HUES48 (cell line): ENCODE data around the gene SMIM1.
A peak's percentile ranks its signal among the peaks of the same experiment; 100 is the strongest.

Experiments used
- H3K27ac ChIP-seq: one replicate; pipeline ENCODE4 v1.7.0; 2013; ENCODE audit warnings: low read depth, low read length, inconsistent platforms
- H3K27me3 ChIP-seq: 2 replicates; pipeline ENCODE4 v1.6.1; 2013; ENCODE audit warnings: mild to moderate bottlenecking, low read length; ENCODE audit not compliant: control insufficient read depth, insufficient read depth
- H3K36me3 ChIP-seq: 2 replicates; pipeline ENCODE4 v1.6.1; 2013; ENCODE audit warnings: low read length; ENCODE audit not compliant: control insufficient read depth, insufficient read depth
- H3K4me1 ChIP-seq: 2 replicates; pipeline ENCODE4 v1.6.1; 2013; ENCODE audit warnings: mild to moderate bottlenecking, low read length; ENCODE audit not compliant: control insufficient read depth, insufficient read depth
- H3K4me3 ChIP-seq: 2 replicates; pipeline ENCODE4 v1.5.1; 2013; ENCODE audit warnings: mild to moderate bottlenecking, low read depth, low read length
- H3K9ac ChIP-seq: 2 replicates; pipeline ENCODE4 v1.6.1; 2013; ENCODE audit warnings: mild to moderate bottlenecking, low read depth, low read length, moderate library complexity
- H3K9me3 ChIP-seq: 2 replicates; pipeline ENCODE4 v1.6.1; 2013; ENCODE audit warnings: low read length; ENCODE audit not compliant: control insufficient read depth, insufficient read depth

The SMIM1 gene

GRCh38 chr1:3731583-3732433 is 40.7 kb upstream of the SMIM1 start:
- H3K9me3 ChIP-seq, result no peaks in the 10 kb centered on the region
- 0 out of 2 replicates have a peak, but pooled peaks cover 4% of the 10 kb centered on the region for H3K27me3 ChIP-seq
- no peak overlapping the region for H3K27ac ChIP-seq
- no peaks in the 10 kb centered on the region; the same call in 1 of the 2 replicates for H3K4me1 ChIP-seq
- peaks cover 14% of the 10 kb centered on the region for H3K36me3 ChIP-seq
- no peak overlapping the region for H3K9ac ChIP-seq
- H3K4me3 ChIP-seq, result no peak overlapping the region

- Histone ChIP-seq H3K9me3 (no peaks in the 10 kb centered on the region), H3K4me3 (peak overlapping the region; percentile 34; the same call in 1 of the 2 replicates), H3K9ac (no peak overlapping the region), H3K27me3 (0 out of 2 replicates have a peak, but pooled peaks cover 4% of the 10 kb centered on the region), H3K4me1 (no peaks in the 10 kb centered on the region; the same call in 1 of the 2 replicates), H3K27ac (no peak overlapping the region), H3K36me3 (peaks cover 20% of the 10 kb centered on the region)
These were observed 40.0 kb upstream of the SMIM1 start for GRCh38 chr1:3732434-3733093.

- H3K9me3 ChIP-seq, result no peaks in the 10 kb centered on the region
- peak overlapping the region; percentile 34; the same call in 1 of the 2 replicates for H3K4me3 ChIP-seq
- H3K9ac ChIP-seq, result no peak overlapping the region
These were observed 39.3 kb upstream of the SMIM1 start for GRCh38 chr1:3733094-3733882.

DNA sequence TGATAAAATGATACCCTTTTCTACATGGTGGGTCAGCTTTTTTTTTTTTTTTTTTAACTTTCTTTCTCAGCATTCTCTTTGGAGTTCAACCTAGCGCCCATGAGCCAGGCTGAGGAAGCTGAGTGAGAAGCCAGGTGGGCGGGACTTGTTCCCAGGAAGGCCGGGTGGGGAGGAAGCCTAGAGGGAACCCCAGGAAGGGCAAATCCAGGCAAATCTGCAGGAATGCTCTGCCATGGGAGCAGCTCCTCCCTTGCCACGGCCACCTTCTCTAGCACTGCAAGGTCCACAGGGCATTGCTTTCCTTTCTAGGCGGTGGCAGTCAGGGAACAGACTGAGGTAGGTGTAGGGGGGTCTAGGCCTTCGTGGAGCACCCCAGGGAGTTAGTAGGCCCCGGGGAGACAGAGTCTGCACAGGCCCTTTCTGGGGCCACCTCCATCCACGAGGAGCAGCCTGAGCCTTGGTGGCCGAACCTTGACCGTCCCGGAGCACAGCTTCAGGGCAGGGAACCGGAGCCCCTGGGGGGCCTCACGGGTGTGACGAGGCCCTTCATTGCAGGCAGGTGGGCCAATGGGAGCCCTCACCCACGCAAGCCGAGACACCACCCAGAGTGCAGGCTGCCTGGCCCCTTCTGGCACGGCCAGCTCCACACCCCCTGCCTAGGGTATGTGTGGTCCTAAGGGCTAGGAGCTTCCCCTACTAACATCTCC is 38.5 kb upstream of the SMIM1 start:
- H3K9ac ChIP-seq, result no peak overlapping the region
- H3K9me3 ChIP-seq, result no peaks in the 10 kb centered on the region
- H3K4me1 ChIP-seq, result no peaks in the 10 kb centered on the region; the same call in 1 of the 2 replicates
- H3K27me3 ChIP-seq, result 0 out of 2 replicates have a peak, but pooled peaks cover 1% of the 10 kb centered on the region
- no peak overlapping the region for H3K4me3 ChIP-seq
- no peak overlapping the region for H3K27ac ChIP-seq
- peaks cover 34% of the 10 kb centered on the region for H3K36me3 ChIP-seq

More at GRCh38 chr1:3733094-3733882, 39.3 kb upstream of the SMIM1 start:
- H3K27ac ChIP-seq, result no peak overlapping the region
- peaks cover 27% of the 10 kb centered on the region for H3K36me3 ChIP-seq
- H3K27me3 ChIP-seq, result 0 out of 2 replicates have a peak, but pooled peaks cover 4% of the 10 kb centered on the region
- H3K4me1 ChIP-seq, result no peaks in the 10 kb centered on the region; the same call in 1 of the 2 replicates

- Histone ChIP-seq H3K27me3 (no peaks in the 10 kb centered on the region), H3K9me3 (no peaks in the 10 kb centered on the region), H3K27ac (no peak overlapping the region), H3K9ac (no peak overlapping the region), H3K36me3 (peaks cover 40% of the 10 kb centered on the region), H3K4me3 (no peak overlapping the region), H3K4me1 (no peaks in the 10 kb centered on the region; the same call in 1 of the 2 replicates)
These were observed 37.9 kb upstream of the SMIM1 start for GRCh38 chr1:3734602-3735001.

GRCh38 chr1:3735027-3735681 is 37.4 kb upstream of the SMIM1 start:
- no peak overlapping the region for H3K9ac ChIP-seq
- H3K9me3 ChIP-seq, result no peaks in the 10 kb centered on the region
- no peak overlapping the region for H3K4me3 ChIP-seq
- no peaks in the 10 kb centered on the region; the same call in 1 of the 2 replicates for H3K4me1 ChIP-seq
- H3K27me3 ChIP-seq, result no peaks in the 10 kb centered on the region
- peaks cover 45% of the 10 kb centered on the region for H3K36me3 ChIP-seq
- H3K27ac ChIP-seq, result no peak overlapping the region

DNA sequence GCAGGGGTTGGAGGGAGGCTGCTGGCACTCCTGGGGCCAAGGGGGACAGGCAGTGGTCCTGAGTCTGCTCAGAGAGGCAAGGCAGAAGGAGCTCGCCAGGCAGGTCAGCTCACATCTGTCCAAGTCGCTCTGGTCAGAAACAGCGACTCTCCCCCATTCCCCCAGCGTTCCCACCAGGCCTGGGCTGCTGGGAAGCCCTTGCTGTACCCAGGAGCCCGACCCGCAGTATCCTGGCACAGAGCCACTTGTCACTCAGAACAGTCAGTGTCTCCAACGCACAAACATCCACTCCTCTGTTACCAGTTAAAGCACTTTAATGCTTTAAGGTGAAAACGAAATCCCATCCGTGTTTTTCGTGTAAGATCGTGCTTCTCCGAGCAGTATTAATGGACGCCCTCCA is 36.9 kb upstream of the SMIM1 start:
- H3K9ac ChIP-seq, result no peak overlapping the region
- H3K27ac ChIP-seq, result no peak overlapping the region
- H3K4me1 ChIP-seq, result no peaks in the 10 kb centered on the region; the same call in 1 of the 2 replicates
- no peak overlapping the region for H3K4me3 ChIP-seq
- H3K36me3 ChIP-seq, result peaks cover 51% of the 10 kb centered on the region
- H3K27me3 ChIP-seq, result no peaks in the 10 kb centered on the region
- no peaks in the 10 kb centered on the region for H3K9me3 ChIP-seq

GRCh38 chr1:3736131-3736561 is 36.4 kb upstream of the SMIM1 start:
- no peak overlapping the region for H3K9ac ChIP-seq
- no peaks in the 10 kb centered on the region; the same call in 1 of the 2 replicates for H3K4me1 ChIP-seq
- no peaks in the 10 kb centered on the region for H3K9me3 ChIP-seq
- H3K27me3 ChIP-seq, result no peaks in the 10 kb centered on the region
- H3K27ac ChIP-seq, result no peak overlapping the region
- H3K36me3 ChIP-seq, result peaks cover 54% of the 10 kb centered on the region
- H3K4me3 ChIP-seq, result no peak overlapping the region

DNA sequence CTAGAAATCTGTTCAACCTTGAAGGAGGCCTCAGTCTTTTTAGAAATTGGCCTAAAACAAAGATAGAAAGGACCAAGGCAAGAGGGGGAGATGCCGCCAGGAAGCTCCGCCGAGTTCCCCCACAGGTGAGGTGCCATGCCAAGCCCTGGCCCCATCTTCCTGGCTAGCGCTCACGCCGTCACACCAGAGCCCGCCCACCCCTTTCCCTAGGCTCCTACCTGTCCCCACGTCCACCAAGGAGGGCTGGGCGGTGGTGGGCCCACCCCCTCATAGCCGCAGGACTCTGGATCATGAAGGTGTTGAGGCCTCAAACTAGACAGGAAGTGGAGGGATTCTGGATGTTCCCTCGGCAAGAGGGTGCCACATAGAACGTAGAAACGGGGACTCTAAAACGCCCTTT is 35.8 kb upstream of the SMIM1 start:
- no peak overlapping the region for H3K27ac ChIP-seq
- H3K4me3 ChIP-seq, result no peak overlapping the region
- H3K9me3 ChIP-seq, result no peaks in the 10 kb centered on the region
- peaks cover 60% of the 10 kb centered on the region for H3K36me3 ChIP-seq
- no peak overlapping the region for H3K9ac ChIP-seq
- H3K27me3 ChIP-seq, result no peaks in the 10 kb centered on the region
- H3K4me1 ChIP-seq, result no peaks in the 10 kb centered on the region; the same call in 1 of the 2 replicates

DNA sequence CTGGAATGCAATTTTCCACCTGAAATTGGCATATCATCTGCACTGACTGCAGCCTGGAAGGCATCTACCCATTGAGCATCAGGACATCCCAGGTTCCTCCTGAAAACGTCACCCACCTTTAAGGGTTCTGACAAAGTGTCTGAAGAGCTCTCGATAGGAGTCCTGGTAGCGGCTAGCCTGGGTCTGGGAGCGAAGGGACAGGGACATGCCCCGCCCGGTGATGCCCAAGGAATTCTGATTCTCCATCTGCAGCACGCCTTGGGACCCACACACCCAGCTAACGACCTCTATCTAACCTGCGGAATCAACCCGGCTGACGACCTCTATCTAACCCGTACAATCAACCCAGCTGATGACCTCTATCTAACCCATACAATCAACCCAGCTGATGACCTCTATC is 33.6 kb upstream of the SMIM1 start:
- no peaks in the 10 kb centered on the region for H3K27me3 ChIP-seq
- H3K9ac ChIP-seq, result no peak overlapping the region
- H3K27ac ChIP-seq, result no peak overlapping the region
- no peak overlapping the region for H3K4me3 ChIP-seq
- H3K9me3 ChIP-seq, result no peaks in the 10 kb centered on the region
- H3K36me3 ChIP-seq, result peaks cover 77% of the 10 kb centered on the region
- no peaks in the 10 kb centered on the region for H3K4me1 ChIP-seq
